Fibroblast of pulmonary artery (primary cell): Measurements from ENCODE around the gene DOCK8.

Experiments used
- DNase-seq: peaks from one replicate; pipeline ENCODE4 v3.0.0-alpha.2; 2010; ENCODE audit warnings: low read depth
- H3K4me3 ChIP-seq: replicated peaks from 2 replicates; pipeline ENCODE4 v1.5.1; 2011; ENCODE audit warnings: low read depth, mild to moderate bottlenecking, control low read depth, low read length, moderate library complexity
- CTCF ChIP-seq: IDR thresholded peaks from 2 replicates; pipeline ENCODE4 v1.5.1; 2011; ENCODE audit warnings: mild to moderate bottlenecking, control low read depth, low read length, inconsistent platforms; ENCODE audit errors: missing control alignments

The DOCK8 gene

GRCh38 chr9:463455-464171, 248.9 kb downstream of the DOCK8 start:
- TF ChIP-seq CTCF, result no peak
- H3K4me3 ChIP-seq, result no peak overlapping the region
- no peak for DNase-seq

- H3K4me3 ChIP-seq, result no peak overlapping the region
- DNase-seq, result no peak
- TF ChIP-seq CTCF, result no peak
These were observed 252.1 kb downstream of the DOCK8 start for GRCh38 chr9:466747-467146.

- no peak for DNase-seq
- no peak overlapping the region for H3K4me3 ChIP-seq
- TF ChIP-seq CTCF, result no peak
These were observed 254.2 kb downstream of the DOCK8 start for GRCh38 chr9:468766-469426.

- H3K4me3 ChIP-seq, result peak overlapping the region; percentile 60
- no peak for TF ChIP-seq CTCF
- peak; percentile 74 for DNase-seq
These were observed 255.2 kb downstream of the DOCK8 start for GRCh38 chr9:469672-470551.

- TF ChIP-seq CTCF, result no peak
- peak overlapping the region; percentile 60 for H3K4me3 ChIP-seq
- peak; percentile 31 for DNase-seq
These were observed 256.0 kb downstream of the DOCK8 start for GRCh38 chr9:470552-471194.

- DNase-seq, result no peak
- TF ChIP-seq CTCF, result no peak
- H3K4me3 ChIP-seq, result no peak overlapping the region
These were observed 256.7 kb downstream of the DOCK8 start for GRCh38 chr9:471320-471719.
